Tibial nerve (tissue), 4 donors: Measurements from ENCODE around the gene ANKRD26. TPM values are rescaled to one million over a fixed set of nuclear protein-coding genes. Genes with fewer than 3 reads are reported as not detected.

Experiments
- DNase-seq, 2 donors: peaks; one replicate each; pipeline ENCODE4 v3.0.0-alpha.2; 2019; ENCODE audit warnings: low spot score in 2 of 2
- H3K27ac ChIP-seq, 4 donors: fragments of 200-600 bp; sonication (generic) in 3 of 4; one replicate each; pipeline ENCODE4 v1.5.1; 2017 to 2019; ENCODE audit warnings: mild to moderate bottlenecking in 1 of 4
- H3K27me3 ChIP-seq, 2 donors: fragments of 200-600 bp; sonication (generic) in 1 of 2; one replicate each; pipeline versions ENCODE4 v1.5.1 to v1.6.0; 2017 to 2019
- H3K36me3 ChIP-seq, 3 donors: fragments of 200-600 bp; sonication (generic); one replicate each; pipeline ENCODE4 v1.5.1; 2018 to 2019
- H3K4me1 ChIP-seq, 4 donors: fragments of 200-600 bp; sonication (generic) in 3 of 4; one replicate each; pipeline ENCODE4 v1.5.1; 2017 to 2019
- H3K4me3 ChIP-seq, 4 donors: fragments of 200-600 bp; sonication (generic) in 3 of 4; one replicate each; pipeline ENCODE4 v1.5.1; 2017 to 2019; ENCODE audit warnings: mild to moderate bottlenecking in 1 of 4, moderate library complexity in 1 of 4
- H3K9me3 ChIP-seq, 4 donors: fragments of 200-600 bp; sonication (generic) in 3 of 4; one replicate each; pipeline ENCODE4 v1.5.1; 2017 to 2019
- EP300 ChIP-seq, 2 donors: sonication (generic); formaldehyde crosslinking; IDR thresholded peaks; one replicate each; pipeline ENCODE4 v1.6.1; 2017; ENCODE audit warnings: antibody characterized with exemption in 2 of 2, mild to moderate bottlenecking in 1 of 2
- POLR2A ChIP-seq, 2 donors: fragments of 450-650 bp; IDR thresholded peaks; one replicate each; pipeline ENCODE4 v1.6.1; 2017; ENCODE audit warnings: antibody characterized with exemption in 2 of 2, mild to moderate bottlenecking in 2 of 2, moderate library complexity in 2 of 2
- WGBS, 2 donors: methylation state at CpG; one replicate each; pipeline ENCODE4 v1.1.5; 2018; 5-methylcytosine and 5-hydroxymethylcytosine counted together
- total RNA-seq, 4 donors: library from RNA; depleted of rRNA; stranded (reverse); fragments of >200 nt; gene quantifications; one replicate each; pipeline ENCODE4 v1.1.0, GENCODE V29; 2016
- TF ChIP-seq, protein P1 (sequence below), 5 experiments: fragments of 200-600 bp in 3 of 5; fragments of 450-650 bp in 2 of 5; sonication (generic) in 3 of 5; IDR thresholded peaks; one replicate each; pipeline ENCODE4 v1.5.1; 2016 to 2019; ENCODE audit warnings: antibody characterized with exemption in 5 of 5, mild to moderate bottlenecking in 3 of 5, moderate library complexity in 2 of 5

Gene ANKRD26
- total RNA-seq, 4 donors from 2014 or later, result 10.7 to 24.3 (median 12.8) TPM

DNA sequence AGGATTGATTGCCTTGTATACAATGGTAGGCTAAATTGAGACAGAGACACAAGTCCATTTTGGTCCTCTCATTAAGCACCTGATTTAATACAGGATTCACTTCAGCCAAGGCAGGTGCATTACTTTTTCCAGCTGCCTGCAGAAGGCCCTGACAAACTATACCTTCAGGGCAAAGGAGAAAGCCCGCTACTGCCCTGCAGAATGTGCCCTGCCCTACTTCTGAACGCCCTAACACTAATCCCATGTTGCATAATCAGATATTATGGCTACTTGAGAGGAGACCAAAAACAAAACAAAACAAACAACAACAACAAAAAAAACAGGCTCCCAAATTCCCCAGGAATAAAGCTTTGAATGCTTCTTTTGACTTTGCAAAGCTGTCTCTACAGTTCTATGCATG, 122.7 kb downstream of the ANKRD26 start:
- Histone ChIP-seq H3K27ac (no peak overlapping the region), H3K9me3 (no peaks in the 10 kb centered on the region), H3K4me3 (no peak overlapping the region), H3K36me3 (peaks cover 0 to 15% (median 0%) of the 10 kb centered on the region in 3 donors), H3K27me3 (no peaks in the 10 kb centered on the region), H3K4me1 (no peaks in the 10 kb centered on the region)
- DNase-seq, result no peak
- WGBS, 2 donors, result 78 to 83% methylated on average over 2 of the region's 2 CpGs
- TF ChIP-seq EP300 (IDR thresholded peaks at IDR 0.05), result no peak
- no peak for TF ChIP-seq POLR2A (IDR thresholded peaks at IDR 0.05)
- TF ChIP-seq, protein P1, sequence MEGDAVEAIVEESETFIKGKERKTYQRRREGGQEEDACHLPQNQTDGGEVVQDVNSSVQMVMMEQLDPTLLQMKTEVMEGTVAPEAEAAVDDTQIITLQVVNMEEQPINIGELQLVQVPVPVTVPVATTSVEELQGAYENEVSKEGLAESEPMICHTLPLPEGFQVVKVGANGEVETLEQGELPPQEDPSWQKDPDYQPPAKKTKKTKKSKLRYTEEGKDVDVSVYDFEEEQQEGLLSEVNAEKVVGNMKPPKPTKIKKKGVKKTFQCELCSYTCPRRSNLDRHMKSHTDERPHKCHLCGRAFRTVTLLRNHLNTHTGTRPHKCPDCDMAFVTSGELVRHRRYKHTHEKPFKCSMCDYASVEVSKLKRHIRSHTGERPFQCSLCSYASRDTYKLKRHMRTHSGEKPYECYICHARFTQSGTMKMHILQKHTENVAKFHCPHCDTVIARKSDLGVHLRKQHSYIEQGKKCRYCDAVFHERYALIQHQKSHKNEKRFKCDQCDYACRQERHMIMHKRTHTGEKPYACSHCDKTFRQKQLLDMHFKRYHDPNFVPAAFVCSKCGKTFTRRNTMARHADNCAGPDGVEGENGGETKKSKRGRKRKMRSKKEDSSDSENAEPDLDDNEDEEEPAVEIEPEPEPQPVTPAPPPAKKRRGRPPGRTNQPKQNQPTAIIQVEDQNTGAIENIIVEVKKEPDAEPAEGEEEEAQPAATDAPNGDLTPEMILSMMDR (IDR thresholded peaks at IDR 0.05), result no peak

DNA sequence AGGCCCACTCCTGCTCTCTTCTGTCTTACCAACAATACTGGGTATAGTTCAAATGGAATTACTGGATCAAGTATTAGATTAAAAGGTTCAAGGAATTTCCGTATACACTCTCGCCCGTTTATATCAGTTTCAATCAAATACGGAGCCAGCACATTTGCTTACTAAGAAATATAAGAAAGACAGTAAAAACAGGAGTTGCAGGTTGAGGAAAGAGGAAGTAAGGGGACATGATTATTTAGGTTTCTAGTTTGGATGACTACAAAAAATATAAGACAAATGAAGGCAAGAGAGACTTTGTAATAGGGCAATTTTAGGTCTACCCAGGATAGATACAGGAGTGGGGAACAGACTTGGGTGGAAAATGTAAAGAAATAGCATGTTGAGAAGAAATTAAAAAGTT, 129.6 kb downstream of the ANKRD26 start:
- Histone ChIP-seq H3K4me3 (no peak overlapping the region), H3K4me1 (no peaks in the 10 kb centered on the region), H3K9me3 (no peaks in the 10 kb centered on the region), H3K36me3 (peaks cover 0 to 11% (median 0%) of the 10 kb centered on the region in 3 donors), H3K27ac (no peak overlapping the region), H3K27me3 (no peaks in the 10 kb centered on the region)
- TF ChIP-seq, protein P1 (IDR thresholded peaks at IDR 0.05), result no peak
- TF ChIP-seq POLR2A (IDR thresholded peaks at IDR 0.05) (no peak), EP300 (IDR thresholded peaks at IDR 0.05) (no peak)
- WGBS, 2 donors, result 91 to 93% methylated on average over 4 of the region's 4 CpGs
- DNase-seq, result no peak

DNA sequence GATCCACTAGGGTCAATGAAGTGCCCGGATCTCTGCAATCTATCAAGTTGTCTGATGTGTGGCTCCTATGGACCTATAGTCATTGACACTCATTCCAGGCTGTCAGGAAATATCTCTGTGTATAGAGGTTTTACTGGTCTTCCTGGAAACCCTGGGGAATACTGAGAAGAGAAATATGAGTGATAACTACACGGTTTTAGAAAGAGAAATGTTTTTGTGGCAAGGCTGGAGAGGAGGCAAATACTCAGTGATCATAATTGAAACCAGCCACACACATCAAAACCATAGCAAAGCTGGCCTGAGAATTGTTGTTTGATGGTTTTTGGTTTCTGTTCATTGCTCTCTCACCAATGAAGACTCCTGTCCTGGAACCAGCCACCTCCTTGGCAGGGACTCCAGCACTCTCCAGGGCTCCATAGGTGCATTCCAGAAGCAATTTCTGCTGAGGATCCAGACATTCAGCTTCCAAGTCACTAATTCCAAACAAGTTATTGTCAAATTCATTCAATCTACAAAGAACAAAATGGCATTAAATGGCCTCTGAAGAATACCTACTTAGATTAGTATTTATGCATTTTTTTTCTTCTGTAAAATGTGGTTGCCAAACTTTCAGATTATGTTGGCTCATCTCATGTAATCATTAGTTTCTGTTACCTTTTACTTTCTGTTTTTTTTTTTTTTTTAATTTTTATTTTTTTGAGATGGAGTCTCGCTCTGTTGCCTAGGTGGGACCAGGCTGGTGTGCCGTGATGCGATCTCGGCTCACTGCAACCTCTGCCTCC, 131.0 kb downstream of the ANKRD26 start:
- no peaks in the 10 kb centered on the region for H3K9me3 ChIP-seq
- no peaks in the 10 kb centered on the region for H3K27me3 ChIP-seq
- H3K27ac ChIP-seq, result no peak overlapping the region
- 86 to 90% methylated on average over 6 of the region's 6 CpGs for WGBS, 2 donors
- no peak for DNase-seq
- H3K4me1 ChIP-seq, result no peaks in the 10 kb centered on the region
- TF ChIP-seq POLR2A (IDR thresholded peaks at IDR 0.05) (no peak), EP300 (IDR thresholded peaks at IDR 0.05) (no peak)
- TF ChIP-seq, protein P1 (IDR thresholded peaks at IDR 0.05), result no peak
- H3K4me3 ChIP-seq, result no peak overlapping the region
- peaks cover 0 to 17% (median 0%) of the 10 kb centered on the region in 3 donors for H3K36me3 ChIP-seq

DNA sequence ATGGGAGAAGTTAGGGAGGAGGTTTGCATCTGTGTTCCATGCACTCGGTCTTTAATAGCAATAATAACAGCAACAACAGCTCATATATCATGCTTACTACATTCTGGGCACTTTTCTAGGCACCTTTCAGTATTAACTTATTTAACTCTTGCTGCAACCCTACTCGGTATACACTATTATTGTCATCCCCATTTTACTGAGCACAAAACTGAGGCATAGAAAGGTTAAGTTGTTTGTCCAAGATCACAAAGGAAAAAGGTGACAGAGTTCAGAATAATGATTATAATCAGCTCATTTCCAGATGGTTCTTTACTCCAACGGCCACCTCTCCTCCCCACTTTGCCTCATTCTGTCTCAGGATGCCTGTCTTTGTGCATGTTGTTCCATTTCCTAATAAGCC, 137.5 kb downstream of the ANKRD26 start:
- Histone ChIP-seq H3K4me1 (no peaks in the 10 kb centered on the region), H3K36me3 (peaks cover 0 to 28% (median 0%) of the 10 kb centered on the region in 3 donors), H3K9me3 (no peaks in the 10 kb centered on the region), H3K27ac (no peak overlapping the region), H3K27me3 (no peaks in the 10 kb centered on the region), H3K4me3 (no peak overlapping the region)
- TF ChIP-seq, protein P1 (IDR thresholded peaks at IDR 0.05), result no peak
- TF ChIP-seq EP300 (IDR thresholded peaks at IDR 0.05) (no peak), POLR2A (IDR thresholded peaks at IDR 0.05) (no peak)
- 44 to 80% methylated on average over 3 of the region's 3 CpGs for WGBS, 2 donors
- no peak for DNase-seq

DNA sequence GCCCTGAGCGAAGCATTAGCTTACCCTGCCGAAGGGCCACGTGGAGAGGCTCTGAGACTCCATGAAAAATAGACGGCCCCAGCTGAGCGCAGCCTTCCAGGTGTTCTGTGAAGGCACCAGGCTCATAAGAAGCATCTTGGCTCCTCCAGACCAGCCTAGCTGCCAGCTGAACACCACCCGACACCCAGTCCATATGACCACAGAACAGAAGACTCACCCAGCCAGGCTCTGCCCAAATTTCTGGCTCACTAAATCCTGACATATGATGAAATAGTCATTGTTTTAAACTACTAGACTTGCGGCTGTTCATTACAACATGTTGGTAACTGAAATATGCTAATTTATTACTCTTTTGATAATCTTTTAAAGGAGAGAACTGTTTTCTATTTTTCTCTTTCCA, 140.0 kb downstream of the ANKRD26 start:
- H3K4me3 ChIP-seq, result no peak overlapping the region
- H3K4me1 ChIP-seq, result no peaks in the 10 kb centered on the region
- WGBS, 2 donors, result 88 to 93% methylated on average over 7 of the region's 7 CpGs
- no peaks in the 10 kb centered on the region for H3K27me3 ChIP-seq
- peaks cover 0 to 13% (median 0%) of the 10 kb centered on the region in 3 donors for H3K36me3 ChIP-seq
- no peak for DNase-seq
- no peak for TF ChIP-seq EP300 (IDR thresholded peaks at IDR 0.05)
- no peak overlapping the region for H3K27ac ChIP-seq
- no peaks in the 10 kb centered on the region for H3K9me3 ChIP-seq
